NCI-H1105 (cell line): Measurements from ENCODE around the gene GSK3B.

Experiments
- DNase-seq: peaks from one replicate; lab custom pipeline; 2025; lab: John Stamatoyannopoulos, UW

Gene GSK3B

GRCh38 chr3:120093911-120094775, at the start of gene GSK3B:
TSS of gene GSK3B (minus strand) at chr3:120094447. CDS start at chr3:120093434, 1,013 bp downstream.
- peak; percentile 87 for DNase-seq

GRCh38 chr3:120143676-120144075, 49.4 kb upstream of the GSK3B start:
- DNase-seq: no peak

GRCh38 chr3:120142236-120142635, 48.0 kb upstream of the GSK3B start:
- no peak for DNase-seq

GRCh38 chr3:120140098-120140742, 46.0 kb upstream of the GSK3B start:
- no peak for DNase-seq

GRCh38 chr3:120139140-120139539, 44.9 kb upstream of the GSK3B start:
- no peak for DNase-seq

- DNase-seq: no peak
Measured at GRCh38 chr3:120137548-120137947, 43.3 kb upstream of the GSK3B start.

GRCh38 chr3:120130656-120131055, 36.4 kb upstream of the GSK3B start:
- DNase-seq: no peak

GRCh38 chr3:120129718-120130513, 35.7 kb upstream of the GSK3B start:
- no peak for DNase-seq

GRCh38 chr3:120129051-120129450, 34.8 kb upstream of the GSK3B start:
- no peak for DNase-seq

GRCh38 chr3:120125992-120126391, 31.7 kb upstream of the GSK3B start:
- DNase-seq: no peak

GRCh38 chr3:120119846-120120510, 25.7 kb upstream of the GSK3B start:
- DNase-seq: no peak

GRCh38 chr3:120114981-120115380, 20.7 kb upstream of the GSK3B start:
- no peak for DNase-seq

GRCh38 chr3:120114376-120114775, 20.1 kb upstream of the GSK3B start:
- no peak for DNase-seq

- DNase-seq: no peak
Measured at GRCh38 chr3:120113128-120114116, 19.2 kb upstream of the GSK3B start.

GRCh38 chr3:120111898-120112297, 17.7 kb upstream of the GSK3B start:
- DNase-seq: peak; percentile 27

- DNase-seq: no peak
Measured at GRCh38 chr3:120103276-120103675, 9.0 kb upstream of the GSK3B start.

- peak; percentile 96 for DNase-seq
Measured at GRCh38 chr3:120102674-120103073, 8.4 kb upstream of the GSK3B start.

GRCh38 chr3:120102232-120102631, 8.0 kb upstream of the GSK3B start:
- peak; percentile 51 for DNase-seq

- DNase-seq: no peak
Measured at GRCh38 chr3:120101624-120102023, 7.4 kb upstream of the GSK3B start.

GRCh38 chr3:120100711-120101110, 6.5 kb upstream of the GSK3B start:
- no peak for DNase-seq

GRCh38 chr3:120098710-120099109, 4.5 kb upstream of the GSK3B start:
- DNase-seq: no peak
